GM12872 (cell line): ENCODE results near the gene LAD1.

Source experiments
- CTCF ChIP-seq: IDR thresholded peaks from 3 replicates; pipeline ENCODE4 v1.5.1; 2011; ENCODE audit warnings: low read depth, mild to moderate bottlenecking, low read length, moderate library complexity; ENCODE audit not compliant: insufficient read depth

Gene LAD1

GRCh38 chr1:201371792-201372191, 27.3 kb downstream of the LAD1 start:
- no peak for TF ChIP-seq CTCF

GRCh38 chr1:201371276-201371675, 27.8 kb downstream of the LAD1 start:
- TF ChIP-seq CTCF: no peak

- no peak for TF ChIP-seq CTCF
These were observed 28.6 kb downstream of the LAD1 start for GRCh38 chr1:201370500-201370899.

GRCh38 chr1:201369209-201369608, 29.9 kb downstream of the LAD1 start:
- TF ChIP-seq CTCF: no peak

GRCh38 chr1:201366696-201367095, 32.4 kb downstream of the LAD1 start:
- no peak for TF ChIP-seq CTCF

GRCh38 chr1:201365251-201365650, 33.9 kb downstream of the LAD1 start:
- TF ChIP-seq CTCF: no peak

GRCh38 chr1:201364808-201365105, 34.4 kb downstream of the LAD1 start:
- TF ChIP-seq CTCF: no peak

- TF ChIP-seq CTCF: no peak
These were observed 35.7 kb downstream of the LAD1 start for GRCh38 chr1:201363467-201363866.
